HCT116 (cell line): ENCODE results near the gene MTHFD2L. TPM values are rescaled to one million over a fixed set of nuclear protein-coding genes. Genes with fewer than 3 reads are reported as not detected.

Experiments
- ATAC-seq: fragments of 200-7000 bp; cut with Tn5 transposase; 2 replicates; pipeline ENCODE4 v1.9.1; 2020; ENCODE audit warnings: mild to moderate bottlenecking, moderate library complexity
- BruUV-seq: library from RNA; stranded (reverse); fragments of 400-500 nt; replicated peaks from 2 replicates; lab custom pipeline; 2021; lab: Mats Ljungman, UMichigan
- CTCF ChIA-PET: fragments of 300-600 bp; sonication (Branson Sonifier 250); formaldehyde crosslinking; loops from one replicate; lab custom pipeline; 2021; ENCODE audit warnings: antibody characterized with exemption; lab: Charles Lee
- POLR2A ChIA-PET: fragments of 300-600, 350-600 bp; sonication (Branson Sonifier 250); formaldehyde crosslinking; loops from one replicate; lab custom pipeline; 2021; ENCODE audit warnings: antibody characterized with exemption; lab: Charles Lee
- RAD21 ChIA-PET, 2 experiments: fragments of 300-600 bp; sonication (Branson Sonifier 250); formaldehyde crosslinking; loops; one replicate each; lab custom pipeline; 2023; ENCODE audit warnings: low total read pairs in 2 of 2; ENCODE audit not compliant: uncharacterized antibody in 2 of 2, unreplicated experiment in 2 of 2, low non-redundant PET in 1 of 2; lab: Charles Lee
- DNase-seq: peaks from one replicate; pipeline ENCODE4 v3.0.0-alpha.2; 2010; ENCODE audit warnings: low read depth, low spot score
- H2AFZ ChIP-seq: fragments of 200-600 bp; shearing (Covaris generic), sonication (generic); 2 replicates; pipeline ENCODE4 v1.6.1; 2017; ENCODE audit warnings: low read depth, mixed run types, mixed read lengths, antibody characterized with exemption, low read length; ENCODE audit not compliant: poor library complexity, severe bottlenecking
- H3K27ac ChIP-seq: 2 replicates; pipeline ENCODE4 v1.5.1; 2012; ENCODE audit warnings: low read depth, low read length
- H3K27me3 ChIP-seq: fragments of 200-600 bp; sonication (generic); 2 replicates; pipeline ENCODE4 v1.6.1; 2016; ENCODE audit warnings: mixed run types, low read length, mixed read lengths; ENCODE audit not compliant: insufficient read depth
- H3K36me3 ChIP-seq, 2 experiments: fragments of 200-500 bp in 1 of 2; fragments of 200-600 bp in 1 of 2; sonication (Bioruptor generic) in 1 of 2; sonication (generic) in 1 of 2; 2 replicates each; pipeline versions ENCODE4 v1.5.1 to v1.6.1; 2014 to 2016; ENCODE audit warnings: low read length in 2 of 2, inconsistent platforms in 1 of 2, mixed read lengths in 1 of 2, mixed run types in 1 of 2; ENCODE audit not compliant: insufficient read depth in 2 of 2, control insufficient read depth in 1 of 2
- H3K4me1 ChIP-seq, 2 experiments: fragments of 200-600 bp in 1 of 2; sonication (generic) in 1 of 2; 2 replicates each; pipeline versions ENCODE4 v1.5.1 to v1.6.1; 2012 to 2017; ENCODE audit warnings: low read length in 2 of 2, inconsistent platforms in 1 of 2, mild to moderate bottlenecking in 1 of 2, mixed read lengths in 1 of 2, mixed run types in 1 of 2, moderate library complexity in 1 of 2; ENCODE audit not compliant: insufficient read depth in 2 of 2, control insufficient read depth in 1 of 2
- H3K4me2 ChIP-seq: fragments of 200-600 bp; sonication (generic); 2 replicates; pipeline ENCODE4 v1.6.1; 2017; ENCODE audit warnings: mixed run types, low read length, mixed read lengths
- H3K4me3 ChIP-seq, 2 experiments: fragments of 200-600 bp in 1 of 2; sonication (generic) in 1 of 2; replicated peaks in 1 of 2; 2 replicates each; pipeline ENCODE4 v1.5.1; 2011 to 2016; ENCODE audit warnings: low read length in 2 of 2, control low read depth in 1 of 2, low read depth in 1 of 2, mild to moderate bottlenecking in 1 of 2, mixed read lengths in 1 of 2, mixed run types in 1 of 2
- H3K79me2 ChIP-seq: fragments of 200-600 bp; sonication (generic); 2 replicates; pipeline ENCODE4 v1.6.1; 2017; ENCODE audit warnings: mild to moderate bottlenecking, mixed run types, low read length, moderate library complexity, mixed read lengths; ENCODE audit not compliant: insufficient read depth
- H3K9ac ChIP-seq: fragments of 200-600 bp; sonication (generic); 2 replicates; pipeline ENCODE4 v1.6.1; 2016; ENCODE audit warnings: low read length, mixed read lengths
- H3K9me2 ChIP-seq: fragments of 200-600 bp; sonication (generic), shearing (Covaris generic); 2 replicates; pipeline ENCODE4 v1.6.1; 2017; ENCODE audit warnings: mixed run types, mild to moderate bottlenecking, moderate library complexity; ENCODE audit not compliant: insufficient read depth
- H3K9me3 ChIP-seq, 2 experiments: fragments of 200-500 bp in 1 of 2; fragments of 200-600 bp in 1 of 2; sonication (Bioruptor generic) in 1 of 2; sonication (generic) in 1 of 2; 2 replicates each; pipeline ENCODE4 v1.6.1; 2014 to 2017; ENCODE audit warnings: low read length in 2 of 2, mixed read lengths in 2 of 2, inconsistent platforms in 1 of 2, low read depth in 1 of 2, mild to moderate bottlenecking in 1 of 2, mixed run types in 1 of 2, moderate library complexity in 1 of 2; ENCODE audit not compliant: control insufficient read depth in 1 of 2, insufficient read depth in 1 of 2
- H4K20me1 ChIP-seq: fragments of 200-600 bp; sonication (generic), shearing (Covaris generic); 2 replicates; pipeline ENCODE4 v1.6.1; 2017; ENCODE audit warnings: mixed run types, mild to moderate bottlenecking, moderate library complexity; ENCODE audit not compliant: insufficient read depth
- CEBPB ChIP-seq: IDR thresholded peaks from 2 replicates; pipeline ENCODE4 v1.6.1; 2012; ENCODE audit warnings: low read depth
- EGR1 ChIP-seq: IDR thresholded peaks from 2 replicates; pipeline ENCODE4 v1.6.1; 2012; ENCODE audit warnings: low read depth
- ELF1 ChIP-seq: IDR thresholded peaks from 2 replicates; pipeline ENCODE4 v1.6.1; 2012; ENCODE audit warnings: low read depth, borderline replicate concordance
- EZH2 ChIP-seq: fragments of 200-600 bp; sonication (generic); IDR thresholded peaks from 2 replicates; pipeline ENCODE4 v1.6.1; 2017; ENCODE audit warnings: antibody characterized with exemption, mixed run types
- POLR2AphosphoS5 ChIP-seq: IDR thresholded peaks from 2 replicates; pipeline ENCODE4 v1.6.1; 2011; ENCODE audit warnings: mild to moderate bottlenecking, low read depth, low read length, moderate library complexity
- RAD21 ChIP-seq: IDR thresholded peaks from 2 replicates; pipeline ENCODE4 v1.6.1; 2012; ENCODE audit warnings: low read depth, mild to moderate bottlenecking
- REST ChIP-seq: IDR thresholded peaks from 2 replicates; pipeline ENCODE4 v1.6.1; 2012; ENCODE audit warnings: low read depth
- SP1 ChIP-seq: IDR thresholded peaks from 2 replicates; pipeline ENCODE4 v1.6.1; 2012; ENCODE audit warnings: low read depth
- intact Hi-C: fragments of 100-400 bp; cut with micrococcal nuclease; formaldehyde crosslinking; loops from 2 replicates; pipeline ENCODE4 v1.10.0; 2022
- total RNA-seq: library from RNA; stranded (reverse); gene quantifications from one replicate; pipeline ENCODE4 v1.2.1, GENCODE V29; 2021; ENCODE audit not compliant: unreplicated experiment

The MTHFD2L gene
- total RNA-seq, 1 experiment from 2014 or later, result 15.0 TPM

GRCh38 chr4:74316397-74316796 lies 158.5 kb downstream of the MTHFD2L start:
- TF ChIP-seq ELF1 (no peak), CEBPB (peak; percentile 55; the same call in 1 of the 2 replicates), RAD21 (no peak), POLR2AphosphoS5 (no peak), SP1 (no peak), EZH2 (no peak)
- Histone ChIP-seq H3K9me3 (no peaks in the 10 kb centered on the region), H3K4me2 (no peak overlapping the region), H3K9me2 (no peaks in the 10 kb centered on the region), H2AFZ (no peak overlapping the region), H3K9ac (no peak overlapping the region), H3K36me3 (no peaks in the 10 kb centered on the region; a peak in 1 of 4 replicates), H3K4me3 (no peak overlapping the region), H4K20me1 (no peaks in the 10 kb centered on the region), H3K27ac (no peak overlapping the region), H3K79me2 (no peaks in the 10 kb centered on the region), H3K4me1 (peaks cover 16 to 30% of the 10 kb centered on the region in 2 experiments), H3K27me3 (no peaks in the 10 kb centered on the region)
- ChIA-PET CTCF (interaction anchor here (0.6 to 2.1 kb wide), 2 partner anchors 88 to 359 kb away, joined by 3 to 9 read pairs; no protein-coding TSS in a partner anchor), RAD21 (no interaction called here), POLR2A (no interaction called here)
- intact Hi-C loops, result loop anchor here (10.0 kb wide), 1 partner anchor 282 kb away; the partner anchor contains the start of gene CXCL3
- DNase-seq, result no peak
- no TSS peak for BruUV-seq
- no peak for ATAC-seq

GRCh38 chr4:74317616-74318246 lies 159.8 kb downstream of the MTHFD2L start:
- no peak for ATAC-seq
- ChIA-PET POLR2A (interaction anchor here (1.0 to 1.4 kb wide), 2 partner anchors 47 to 127 kb away, joined by 3 read pairs; partner anchors contain the start of genes AREG and EREG), CTCF (interaction anchor here (1.1 to 2.7 kb wide), 4 partner anchors 10 to 353 kb away, joined by 3 to 16 read pairs (median 6); partner anchors contain the start of gene EPGN), RAD21 (interaction anchor here (0.7 kb wide), 2 partner anchors 129 to 148 kb away, joined by 3 to 4 read pairs; no protein-coding TSS in a partner anchor)
- BruUV-seq, result no TSS peak
- DNase-seq, result no peak
- Histone ChIP-seq H3K79me2 (peaks cover 7% of the 10 kb centered on the region; the same call in 1 of the 2 replicates), H3K4me2 (no peak overlapping the region), H3K27me3 (no peaks in the 10 kb centered on the region), H3K36me3 (no peaks in the 10 kb centered on the region; a peak in 1 of 4 replicates), H2AFZ (no peak overlapping the region), H3K4me3 (no peak overlapping the region), H4K20me1 (no peaks in the 10 kb centered on the region), H3K9me2 (no peaks in the 10 kb centered on the region), H3K9ac (no peak overlapping the region), H3K27ac (no peak overlapping the region), H3K9me3 (no peaks in the 10 kb centered on the region), H3K4me1 (peaks cover 27 to 42% of the 10 kb centered on the region in 2 experiments)
- TF ChIP-seq EGR1, result no peak
- no peak for TF ChIP-seq REST
- no peak for TF ChIP-seq EZH2
- intact Hi-C loops, result loop anchor here (10.0 kb wide), 1 partner anchor 283 kb away; the partner anchor contains the start of gene CXCL3
